Activated naive CD4-positive, alpha-beta T cell treated with anti-CD3 and anti-CD28 coated beads, Interleukin-2, amount 50 U/mL, for 24 hours (primary cell): ENCODE results near the gene ARHGEF1.
A peak's percentile ranks its signal among the peaks of the same experiment; 100 is the strongest.
"Not testable (repeated sequence)": the region's sequence is repeated elsewhere in the genome, so short reads cannot be mapped to it uniquely, and the experiment has no call there.

Experiments
- H3K27ac Mint-ChIP-seq: one replicate; pipeline ENCODE4 v1.8.0; 2021; ENCODE audit warnings: mild to moderate bottlenecking, mixed read lengths
- H3K27me3 Mint-ChIP-seq: one replicate; pipeline ENCODE4 v1.8.0; 2021; ENCODE audit warnings: mixed read lengths
- H3K36me3 Mint-ChIP-seq: one replicate; pipeline ENCODE4 v1.8.0; 2021; ENCODE audit warnings: mixed read lengths
- H3K4me1 Mint-ChIP-seq: one replicate; pipeline ENCODE4 v1.8.0; 2021; ENCODE audit warnings: mixed read lengths
- H3K4me3 Mint-ChIP-seq: one replicate; pipeline ENCODE4 v1.8.0; 2021; ENCODE audit warnings: mild to moderate bottlenecking, mixed read lengths
- H3K9me3 Mint-ChIP-seq: one replicate; pipeline ENCODE4 v1.8.0; 2021; ENCODE audit warnings: mixed read lengths

Gene ARHGEF1

GRCh38 chr19:41905273-41906002 is 22.5 kb downstream of the ARHGEF1 start:
- no peaks in the 10 kb centered on the region for H3K9me3 Mint-ChIP-seq
- H3K4me1 Mint-ChIP-seq = peaks cover 32% of the 10 kb centered on the region
- no peak overlapping the region for H3K4me3 Mint-ChIP-seq
- no peak overlapping the region for H3K27ac Mint-ChIP-seq
- peaks cover 8% of the 10 kb centered on the region for H3K36me3 Mint-ChIP-seq
- H3K27me3 Mint-ChIP-seq = no peaks in the 10 kb centered on the region

GRCh38 chr19:41906271-41906670 is 23.3 kb downstream of the ARHGEF1 start:
- Mint-ChIP-seq H3K36me3 (peaks cover 8% of the 10 kb centered on the region), H3K4me1 (peaks cover 40% of the 10 kb centered on the region), H3K9me3 (no peaks in the 10 kb centered on the region), H3K4me3 (no peak overlapping the region), H3K27ac (no peak overlapping the region), H3K27me3 (no peaks in the 10 kb centered on the region)

- no peaks in the 10 kb centered on the region for H3K9me3 Mint-ChIP-seq
- H3K4me3 Mint-ChIP-seq = no peak overlapping the region
- H3K27ac Mint-ChIP-seq = no peak overlapping the region
- H3K4me1 Mint-ChIP-seq = peaks cover 45% of the 10 kb centered on the region
- H3K27me3 Mint-ChIP-seq = no peaks in the 10 kb centered on the region
- H3K36me3 Mint-ChIP-seq = peaks cover 8% of the 10 kb centered on the region
Measured at GRCh38 chr19:41906916-41907680, 24.1 kb downstream of the ARHGEF1 start.

GRCh38 chr19:41907994-41908615 is 25.1 kb downstream of the ARHGEF1 start:
- Mint-ChIP-seq H3K27ac (no peak overlapping the region), H3K4me3 (no peak overlapping the region), H3K9me3 (no peaks in the 10 kb centered on the region), H3K4me1 (peaks cover 49% of the 10 kb centered on the region), H3K36me3 (peaks cover 8% of the 10 kb centered on the region), H3K27me3 (no peaks in the 10 kb centered on the region)

GRCh38 chr19:41908724-41909464 is 25.9 kb downstream of the ARHGEF1 start:
- Mint-ChIP-seq H3K27me3 (no peaks in the 10 kb centered on the region), H3K9me3 (no peaks in the 10 kb centered on the region), H3K36me3 (peaks cover 8% of the 10 kb centered on the region), H3K4me1 (peaks cover 45% of the 10 kb centered on the region), H3K27ac (no peak overlapping the region), H3K4me3 (no peak overlapping the region)

GRCh38 chr19:41909706-41910105 is 26.7 kb downstream of the ARHGEF1 start:
- Mint-ChIP-seq H3K36me3 (peaks cover 5% of the 10 kb centered on the region), H3K27me3 (no peaks in the 10 kb centered on the region), H3K4me1 (peaks cover 44% of the 10 kb centered on the region), H3K4me3 (no peak overlapping the region), H3K9me3 (no peaks in the 10 kb centered on the region), H3K27ac (no peak overlapping the region)

GRCh38 chr19:41910240-41910991 is 27.4 kb downstream of the ARHGEF1 start:
- H3K27me3 Mint-ChIP-seq = no peaks in the 10 kb centered on the region
- peaks cover 43% of the 10 kb centered on the region for H3K4me1 Mint-ChIP-seq
- H3K27ac Mint-ChIP-seq = peak overlapping the region; percentile 8
- no peaks in the 10 kb centered on the region for H3K9me3 Mint-ChIP-seq
- peaks cover 5% of the 10 kb centered on the region for H3K36me3 Mint-ChIP-seq
- H3K4me3 Mint-ChIP-seq = no peak overlapping the region

- Mint-ChIP-seq H3K27ac (peak overlapping the region; percentile 30), H3K27me3 (no peaks in the 10 kb centered on the region), H3K9me3 (no peaks in the 10 kb centered on the region), H3K4me3 (peak overlapping the region; percentile 42), H3K36me3 (peaks cover 2% of the 10 kb centered on the region), H3K4me1 (peaks cover 38% of the 10 kb centered on the region)
Measured at GRCh38 chr19:41910992-41911888, 28.3 kb downstream of the ARHGEF1 start.

- Mint-ChIP-seq H3K27me3 (no peaks in the 10 kb centered on the region), H3K4me3 (peak overlapping the region; percentile 42), H3K36me3 (no peaks in the 10 kb centered on the region), H3K4me1 (peaks cover 34% of the 10 kb centered on the region), H3K27ac (no peak overlapping the region), H3K9me3 (no peaks in the 10 kb centered on the region)
Measured at GRCh38 chr19:41911889-41912731, 29.1 kb downstream of the ARHGEF1 start.

- Mint-ChIP-seq H3K9me3 (no peaks in the 10 kb centered on the region), H3K36me3 (no peaks in the 10 kb centered on the region), H3K4me3 (peak overlapping the region; percentile 26), H3K4me1 (peaks cover 31% of the 10 kb centered on the region), H3K27me3 (no peaks in the 10 kb centered on the region), H3K27ac (no peak overlapping the region)
Measured at GRCh38 chr19:41912899-41913537, 30.0 kb downstream of the ARHGEF1 start.

- H3K27ac Mint-ChIP-seq = no peak overlapping the region
Measured at GRCh38 chr19:41913538-41914423, 30.8 kb downstream of the ARHGEF1 start.

GRCh38 chr19:41914424-41914834 is 31.4 kb downstream of the ARHGEF1 start:
- H3K27ac Mint-ChIP-seq, H3K36me3 Mint-ChIP-seq, H3K9me3 Mint-ChIP-seq, H3K27me3 Mint-ChIP-seq, H3K4me3 Mint-ChIP-seq: not testable (repeated sequence)
- peaks cover 31% of the 10 kb centered on the region for H3K4me1 Mint-ChIP-seq

More at GRCh38 chr19:41913538-41914423, 30.8 kb downstream of the ARHGEF1 start:
- H3K4me1 Mint-ChIP-seq = peaks cover 31% of the 10 kb centered on the region
- no peaks in the 10 kb centered on the region for H3K9me3 Mint-ChIP-seq
- no peaks in the 10 kb centered on the region for H3K27me3 Mint-ChIP-seq
- no peak overlapping the region for H3K4me3 Mint-ChIP-seq
- no peaks in the 10 kb centered on the region for H3K36me3 Mint-ChIP-seq
